RWPE2 (cell line): Measurements from ENCODE around the gene MICALL2.

Experiments
- ATAC-seq: fragments of 200-7000 bp; cut with Tn5 transposase; 3 replicates; pipeline ENCODE4 v1.9.1; 2021; ENCODE audit warnings: low read depth
- DNase-seq: peaks from one replicate; pipeline ENCODE4 v3.0.0-alpha.2; 2020; ENCODE audit warnings: low spot score
- H3K27ac ChIP-seq: fragments of 450-650 bp; 2 replicates; pipeline ENCODE4 v1.5.1; 2017; ENCODE audit warnings: mild to moderate bottlenecking; ENCODE audit not compliant: poor library complexity, severe bottlenecking
- H3K27me3 ChIP-seq: fragments of 250-450 bp; sonication (Bioruptor Pico); 2 replicates; pipeline ENCODE4 v1.5.1; 2021; ENCODE audit warnings: mild to moderate bottlenecking, moderate library complexity; ENCODE audit not compliant: insufficient read depth, poor library complexity, severe bottlenecking
- H3K36me3 ChIP-seq: fragments of 250-450 bp; sonication (Bioruptor Pico); 2 replicates; pipeline ENCODE4 v1.5.1; 2020; ENCODE audit warnings: low read depth, mild to moderate bottlenecking, moderate library complexity
- H3K4me1 ChIP-seq: fragments of 250-450 bp; sonication (Bioruptor Pico); 2 replicates; pipeline ENCODE4 v1.5.1; 2021; ENCODE audit warnings: mild to moderate bottlenecking, moderate library complexity; ENCODE audit not compliant: insufficient read depth, poor library complexity, severe bottlenecking
- H3K4me3 ChIP-seq: fragments of 250-450 bp; sonication (Bioruptor Pico); 2 replicates; pipeline ENCODE4 v1.5.1; 2021; ENCODE audit warnings: mild to moderate bottlenecking, moderate library complexity; ENCODE audit not compliant: severe bottlenecking
- H3K9me3 ChIP-seq: fragments of 250-450 bp; sonication (Bioruptor Pico); 2 replicates; pipeline ENCODE4 v1.5.1; 2021; ENCODE audit warnings: mild to moderate bottlenecking, moderate library complexity; ENCODE audit not compliant: severe bottlenecking
- CTCF ChIP-seq: fragments of 450-650 bp; IDR thresholded peaks from one replicate; pipeline ENCODE4 v1.5.1; 2017; ENCODE audit warnings: mild to moderate bottlenecking, moderate library complexity; ENCODE audit not compliant: poor library complexity, severe bottlenecking

The MICALL2 gene

GRCh38 chr7:1458683-1459511 is at the start of gene MICALL2:
TSS of gene MICALL2 (minus strand) at chr7:1459470. CDS start at chr7:1459326, 144 bp downstream.
- Histone ChIP-seq H3K4me1 (peaks cover 29% of the 10 kb centered on the region), H3K27me3 (no peaks in the 10 kb centered on the region), H3K9me3 (no peaks in the 10 kb centered on the region), H3K27ac (peak within 1 kb of the TSS; percentile 82), H3K36me3 (no peaks in the 10 kb centered on the region), H3K4me3 (peak within 1 kb of the TSS; percentile 52)
- ATAC-seq, result peak; percentile 37
- TF ChIP-seq CTCF, result no peak
- peak; percentile 90 for DNase-seq

GRCh38 chr7:1508277-1508758 is 49.0 kb upstream of the MICALL2 start:
- DNase-seq (no peak), ATAC-seq (no peak)
- Histone ChIP-seq H3K4me1 (peaks cover 4% of the 10 kb centered on the region), H3K27ac (no peak overlapping the region), H3K9me3 (no peaks in the 10 kb centered on the region), H3K27me3 (no peaks in the 10 kb centered on the region), H3K4me3 (no peak overlapping the region), H3K36me3 (no peaks in the 10 kb centered on the region; the same call in 1 of the 2 replicates)
- no peak for TF ChIP-seq CTCF

GRCh38 chr7:1505731-1506550 is 46.7 kb upstream of the MICALL2 start:
- Histone ChIP-seq H3K36me3 (peaks cover 24% of the 10 kb centered on the region), H3K27ac (no peak overlapping the region), H3K4me3 (no peak overlapping the region), H3K4me1 (no peaks in the 10 kb centered on the region), H3K27me3 (no peaks in the 10 kb centered on the region), H3K9me3 (no peaks in the 10 kb centered on the region)
- DNase-seq, result peak; percentile 57
- TF ChIP-seq CTCF, result no peak
- ATAC-seq, result no peak

- peak; percentile 97 for DNase-seq
- Histone ChIP-seq H3K4me3 (peak within 1 kb of the TSS; percentile 82), H3K4me1 (no peaks in the 10 kb centered on the region), H3K9me3 (no peaks in the 10 kb centered on the region), H3K27me3 (no peaks in the 10 kb centered on the region), H3K36me3 (peaks cover 34% of the 10 kb centered on the region), H3K27ac (peak within 1 kb of the TSS; percentile 32)
- peak; percentile 96 for TF ChIP-seq CTCF
- ATAC-seq, result peak; percentile 96
Measured at GRCh38 chr7:1503816-1504775, 44.8 kb upstream of the MICALL2 start, which contains the start of gene INTS1. TSS of gene INTS1 (minus strand) at chr7:1504389. CDS start at chr7:1503960, 429 bp downstream.
